OCI-LY7 (cell line): ENCODE data around the gene SRRM1. TPM values are rescaled to one million over a fixed set of nuclear protein-coding genes. Genes with fewer than 3 reads are reported as not detected.
A peak's percentile ranks its signal among the peaks of the same experiment; 100 is the strongest.

ENCODE experiments used
- BruUV-seq: library from RNA; stranded (reverse); fragments of 400-500 nt; replicated peaks from 2 replicates; lab custom pipeline; 2021; lab: Mats Ljungman, UMichigan
- CTCF ChIA-PET: fragments of 300-600 bp; sonication (Branson Sonifier 250); formaldehyde crosslinking; loops from one replicate; lab custom pipeline; 2022; ENCODE audit warnings: antibody characterized with exemption; ENCODE audit not compliant: unreplicated experiment; lab: Charles Lee
- POLR2A ChIA-PET: fragments of 300-600 bp; sonication (Branson Sonifier 250); formaldehyde crosslinking; loops from one replicate; lab custom pipeline; 2022; ENCODE audit warnings: antibody characterized with exemption; lab: Charles Lee
- DNase-seq: peaks from one replicate; pipeline ENCODE4 v3.0.0-alpha.2; 2015; ENCODE audit warnings: low spot score
- H2AFZ ChIP-seq: fragments of 200-600 bp; sonication (generic), shearing (Covaris generic); 2 replicates; pipeline ENCODE4 v1.6.1; 2014; ENCODE audit warnings: mild to moderate bottlenecking, antibody characterized with exemption, low read length, moderate library complexity
- H3K27ac ChIP-seq: fragments of 200-600 bp; sonication (generic); 2 replicates; pipeline ENCODE4 v1.5.1; 2014; ENCODE audit warnings: mixed run types, low read depth, mild to moderate bottlenecking, moderate library complexity, low read length, inconsistent platforms; ENCODE audit not compliant: poor library complexity, severe bottlenecking
- H3K36me3 ChIP-seq: fragments of 200-600 bp; sonication (generic); 2 replicates; pipeline ENCODE4 v1.6.1; 2014; ENCODE audit warnings: mild to moderate bottlenecking, antibody characterized with exemption, low read length, moderate library complexity, mixed read lengths; ENCODE audit not compliant: insufficient read depth
- H3K4me1 ChIP-seq: fragments of 200-600 bp; sonication (generic); 2 replicates; pipeline ENCODE4 v1.5.1; 2014; ENCODE audit warnings: mild to moderate bottlenecking, low read length; ENCODE audit not compliant: insufficient read depth, poor library complexity, severe bottlenecking
- H3K4me2 ChIP-seq: fragments of 200-600 bp; sonication (generic); 2 replicates; pipeline ENCODE4 v1.6.1; 2014; ENCODE audit warnings: mild to moderate bottlenecking, low read length
- H3K4me3 ChIP-seq: fragments of 200-600 bp; sonication (generic); 2 replicates; pipeline ENCODE4 v1.5.1; 2014; ENCODE audit warnings: mild to moderate bottlenecking, low read depth, low read length; ENCODE audit not compliant: poor library complexity, severe bottlenecking
- H3K79me2 ChIP-seq: fragments of 200-600 bp; sonication (generic); 2 replicates; pipeline ENCODE4 v1.6.1; 2016; ENCODE audit warnings: low read depth, mild to moderate bottlenecking, low read length, moderate library complexity, mixed read lengths; ENCODE audit not compliant: insufficient read depth
- H3K9me2 ChIP-seq: fragments of 200-600 bp; sonication (generic); 2 replicates; pipeline ENCODE4 v1.6.1; 2016; ENCODE audit warnings: mild to moderate bottlenecking, low read length, mixed read lengths; ENCODE audit not compliant: insufficient read depth
- H3K9me3 ChIP-seq: fragments of 200-600 bp; sonication (generic); 2 replicates; pipeline ENCODE4 v1.6.1; 2014; ENCODE audit warnings: mild to moderate bottlenecking, mixed run types, low read length, mixed read lengths
- H4K20me1 ChIP-seq: fragments of 200-600 bp; sonication (generic); 2 replicates; pipeline ENCODE4 v1.6.1; 2014; ENCODE audit warnings: mild to moderate bottlenecking, antibody characterized with exemption, low read length, moderate library complexity, mixed read lengths; ENCODE audit not compliant: insufficient read depth
- EZH2phosphoT487 ChIP-seq: fragments of 200-600 bp; sonication (generic); IDR thresholded peaks from 2 replicates; pipeline ENCODE4 v1.6.1; 2018; ENCODE audit warnings: low read depth, borderline replicate concordance, mild to moderate bottlenecking, mixed run types, antibody characterized with exemption, low read length, moderate library complexity, mixed read lengths
- intact Hi-C: fragments of 100-400 bp; cut with micrococcal nuclease; formaldehyde crosslinking; loops from one replicate; pipeline ENCODE4 v1.10.0; 2022; ENCODE audit not compliant: unreplicated experiment
- total RNA-seq, 2 experiments: library from RNA; depleted of rRNA in 1 of 2; stranded (reverse); fragments of >200 nt in 1 of 2; shearing (Covaris generic) in 1 of 2; gene quantifications; 2 replicates each; pipeline ENCODE4 v1.2.3, GENCODE V29; 2014 to 2022
- TF ChIP-seq, protein P1 (sequence below): fragments of 200-600 bp; sonication (generic); conservative IDR thresholded peaks from 2 replicates; pipeline ENCODE4 v1.5.1; 2014; ENCODE audit warnings: mild to moderate bottlenecking, antibody characterized with exemption, low read length, moderate library complexity, mixed read lengths

Gene SRRM1
- total RNA-seq, 2 experiments from 2014 or later, result 78.5 to 251 TPM

DNA sequence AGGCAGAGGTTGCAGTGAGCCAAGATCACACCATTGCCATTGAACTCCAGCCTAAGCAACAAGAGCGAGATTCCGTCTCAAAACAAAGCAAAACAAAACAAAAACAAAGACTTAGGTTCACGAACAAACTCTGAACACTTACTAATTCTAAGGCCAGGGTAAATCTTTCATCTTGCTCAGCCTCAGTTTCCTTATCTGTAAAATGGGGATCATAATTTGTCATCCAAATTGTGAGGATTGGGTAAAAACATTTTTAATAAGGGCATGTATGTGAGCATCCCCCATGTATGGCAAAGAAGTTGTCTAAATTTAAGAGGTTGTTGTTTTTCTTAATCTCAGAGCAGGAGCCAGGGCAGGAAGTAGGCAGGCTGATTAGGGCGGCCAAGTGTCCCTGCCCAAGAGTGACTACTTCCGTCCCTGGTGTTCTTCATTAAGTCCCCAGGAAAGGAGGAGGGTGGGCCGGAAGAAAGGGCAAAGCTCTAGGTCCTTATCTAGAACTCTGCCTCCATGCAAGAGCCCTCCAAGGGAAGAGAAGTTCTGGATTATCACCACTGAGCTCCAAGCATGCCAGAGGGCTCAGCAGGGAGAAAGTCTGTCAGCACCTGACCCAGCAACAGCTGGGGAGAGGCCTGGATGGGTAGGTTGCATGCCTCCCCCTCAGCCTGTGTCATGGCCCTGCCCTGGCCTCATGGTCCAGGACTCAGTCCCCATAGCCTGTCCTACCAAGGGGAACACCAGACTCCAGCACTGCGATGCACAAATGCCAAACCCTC is 52.3 kb downstream of the SRRM1 start:
- peak overlapping the region; percentile 48; the same call in 1 of the 2 replicates for H2AFZ ChIP-seq
- intact Hi-C loops, result no loop called here
- no peak for TF ChIP-seq EZH2phosphoT487
- TF ChIP-seq, protein P1, sequence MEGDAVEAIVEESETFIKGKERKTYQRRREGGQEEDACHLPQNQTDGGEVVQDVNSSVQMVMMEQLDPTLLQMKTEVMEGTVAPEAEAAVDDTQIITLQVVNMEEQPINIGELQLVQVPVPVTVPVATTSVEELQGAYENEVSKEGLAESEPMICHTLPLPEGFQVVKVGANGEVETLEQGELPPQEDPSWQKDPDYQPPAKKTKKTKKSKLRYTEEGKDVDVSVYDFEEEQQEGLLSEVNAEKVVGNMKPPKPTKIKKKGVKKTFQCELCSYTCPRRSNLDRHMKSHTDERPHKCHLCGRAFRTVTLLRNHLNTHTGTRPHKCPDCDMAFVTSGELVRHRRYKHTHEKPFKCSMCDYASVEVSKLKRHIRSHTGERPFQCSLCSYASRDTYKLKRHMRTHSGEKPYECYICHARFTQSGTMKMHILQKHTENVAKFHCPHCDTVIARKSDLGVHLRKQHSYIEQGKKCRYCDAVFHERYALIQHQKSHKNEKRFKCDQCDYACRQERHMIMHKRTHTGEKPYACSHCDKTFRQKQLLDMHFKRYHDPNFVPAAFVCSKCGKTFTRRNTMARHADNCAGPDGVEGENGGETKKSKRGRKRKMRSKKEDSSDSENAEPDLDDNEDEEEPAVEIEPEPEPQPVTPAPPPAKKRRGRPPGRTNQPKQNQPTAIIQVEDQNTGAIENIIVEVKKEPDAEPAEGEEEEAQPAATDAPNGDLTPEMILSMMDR, result no peak
- H3K36me3 ChIP-seq, result no peaks in the 10 kb centered on the region
- DNase-seq, result peak; percentile 57
- BruUV-seq, result no TSS peak
- no peak overlapping the region for H3K27ac ChIP-seq
- no peaks in the 10 kb centered on the region for H3K79me2 ChIP-seq
- H3K4me2 ChIP-seq, result peak overlapping the region; percentile 12; the same call in 1 of the 2 replicates
- ChIA-PET CTCF (interaction anchor here (0.5 kb wide), 1 partner anchor 10 kb away, joined by 3 read pairs; no protein-coding TSS in a partner anchor), POLR2A (interaction anchor here (0.9 to 1.0 kb wide), 2 partner anchors 55 to 132 kb away, joined by 3 to 5 read pairs; no protein-coding TSS in a partner anchor)
- no peaks in the 10 kb centered on the region for H3K9me2 ChIP-seq
- H3K4me1 ChIP-seq, result peaks cover 18% of the 10 kb centered on the region
- no peaks in the 10 kb centered on the region for H4K20me1 ChIP-seq
- H3K9me3 ChIP-seq, result no peaks in the 10 kb centered on the region
- H3K4me3 ChIP-seq, result no peak overlapping the region

DNA sequence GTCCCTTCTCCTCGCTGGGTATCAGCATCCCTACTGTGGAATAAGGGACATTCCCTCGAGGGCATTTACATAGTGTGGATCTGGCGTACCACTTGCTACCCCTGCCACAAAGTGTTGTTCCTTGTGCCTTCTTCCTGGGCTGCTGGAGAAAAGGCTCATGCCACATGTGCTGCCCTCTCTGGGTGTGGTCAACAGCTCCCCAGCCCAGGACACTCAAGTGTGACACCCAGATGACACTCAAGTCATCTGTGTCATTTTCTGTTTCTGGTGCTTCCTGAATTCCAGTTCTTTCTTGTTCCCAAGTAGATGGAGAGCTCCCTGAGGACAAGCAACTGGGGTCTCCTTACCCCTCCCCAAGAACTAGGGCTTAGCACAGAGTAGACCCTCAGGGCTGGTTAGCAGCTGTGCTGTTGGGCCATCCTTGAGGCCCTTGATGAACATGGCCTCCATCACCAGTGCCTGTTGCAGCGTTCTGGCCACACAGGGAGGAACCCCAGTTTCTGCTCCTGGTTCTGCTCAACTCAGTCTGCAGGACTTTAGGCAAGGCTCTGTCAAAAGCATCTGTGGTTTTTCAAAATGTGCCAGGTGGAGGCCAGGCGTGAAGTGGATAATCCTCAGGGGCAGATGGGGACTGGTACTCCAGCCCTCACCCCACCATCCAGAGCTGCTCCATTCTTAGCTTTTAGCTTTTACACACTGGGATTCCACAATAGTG is 53.1 kb downstream of the SRRM1 start:
- BruUV-seq, result no TSS peak

More for the DNA sequence above, 53.1 kb downstream of the SRRM1 start:
- Histone ChIP-seq H3K9me3 (no peaks in the 10 kb centered on the region), H4K20me1 (no peaks in the 10 kb centered on the region), H3K36me3 (no peaks in the 10 kb centered on the region), H2AFZ (peak overlapping the region; percentile 48; the same call in 1 of the 2 replicates), H3K27ac (no peak overlapping the region), H3K79me2 (no peaks in the 10 kb centered on the region), H3K4me2 (no peak overlapping the region), H3K9me2 (no peaks in the 10 kb centered on the region), H3K4me1 (peaks cover 18% of the 10 kb centered on the region), H3K4me3 (no peak overlapping the region)
- no peak for TF ChIP-seq EZH2phosphoT487
- TF ChIP-seq, protein P1, result no peak
- DNase-seq, result no peak
- intact Hi-C loops, result no loop called here
- POLR2A ChIA-PET, result interaction anchor here (0.6 to 1.0 kb wide), 5 partner anchors 18 to 131 kb away, joined by 3 to 5 read pairs (median 4); no protein-coding TSS in a partner anchor
- CTCF ChIA-PET, result interaction anchor here (0.5 kb wide), 1 partner anchor 9 kb away, joined by 3 read pairs; no protein-coding TSS in a partner anchor
